DOHH2 (cell line): ENCODE measurements around the gene CABLES1.
"Not testable (repeated sequence)": the region's sequence is repeated elsewhere in the genome, so short reads cannot be mapped to it uniquely, and the experiment has no call there.

Experiments used
- H3F3A ChIP-seq: fragments of 200-600 bp; sonication (generic), shearing (Covaris generic); 2 replicates; pipeline ENCODE4 v1.6.0; 2016; ENCODE audit warnings: antibody characterized with exemption, mild to moderate bottlenecking; ENCODE audit not compliant: control insufficient read depth, insufficient read depth
- H3K27ac ChIP-seq: fragments of 200-600 bp; sonication (generic); 2 replicates; pipeline ENCODE4 v1.5.1; 2014; ENCODE audit warnings: low read depth, mild to moderate bottlenecking, low read length, moderate library complexity
- H3K27me3 ChIP-seq: fragments of 200-600 bp; sonication (generic); 2 replicates; pipeline ENCODE4 v1.6.1; 2014; ENCODE audit warnings: mild to moderate bottlenecking, low read length, mixed read lengths; ENCODE audit not compliant: control insufficient read depth
- H3K36me3 ChIP-seq: fragments of 200-600 bp; sonication (generic); 2 replicates; pipeline ENCODE4 v1.6.1; 2014; ENCODE audit warnings: mild to moderate bottlenecking, low read length, moderate library complexity, mixed read lengths; ENCODE audit not compliant: control insufficient read depth
- H3K4me1 ChIP-seq: fragments of 200-600 bp; sonication (generic); 2 replicates; pipeline ENCODE4 v1.6.1; 2014; ENCODE audit warnings: mild to moderate bottlenecking, low read length, mixed read lengths; ENCODE audit not compliant: control insufficient read depth
- H3K4me2 ChIP-seq: fragments of 200-600 bp; sonication (generic); 2 replicates; pipeline ENCODE4 v1.6.0; 2014; ENCODE audit warnings: mild to moderate bottlenecking, low read length, moderate library complexity
- H3K4me3 ChIP-seq: fragments of 200-600 bp; sonication (generic); 2 replicates; pipeline ENCODE4 v1.5.1; 2014; ENCODE audit warnings: mild to moderate bottlenecking, low read length, mixed read lengths
- H3K79me2 ChIP-seq: fragments of 200-600 bp; sonication (generic); 2 replicates; pipeline ENCODE4 v1.6.1; 2014; ENCODE audit warnings: mild to moderate bottlenecking, low read length, mixed read lengths; ENCODE audit not compliant: control insufficient read depth
- H3K9me2 ChIP-seq: fragments of 200-600 bp; sonication (generic); replicated peaks from 2 replicates; pipeline ENCODE4 v1.6.1; 2014; ENCODE audit warnings: mild to moderate bottlenecking, low read length, mixed read lengths; ENCODE audit not compliant: control insufficient read depth
- H3K9me3 ChIP-seq: fragments of 200-600 bp; sonication (generic); 2 replicates; pipeline ENCODE4 v1.6.1; 2014; ENCODE audit warnings: antibody characterized with exemption, low read length, mixed read lengths; ENCODE audit not compliant: control insufficient read depth, insufficient read depth
- H4K20me1 ChIP-seq: fragments of 200-600 bp; sonication (generic); 2 replicates; pipeline ENCODE4 v1.6.0; 2014; ENCODE audit warnings: low read depth, mild to moderate bottlenecking, antibody characterized with exemption, low read length, moderate library complexity; ENCODE audit not compliant: control insufficient read depth, insufficient read depth
- CTCF ChIP-seq: fragments of 200-600 bp; sonication (generic); IDR thresholded peaks from one replicate; pipeline ENCODE4 v1.5.1; 2014; ENCODE audit warnings: antibody characterized with exemption, mild to moderate bottlenecking, low read depth, low read length; ENCODE audit not compliant: poor library complexity, severe bottlenecking
- EZH2phosphoT487 ChIP-seq: fragments of 200-600 bp; sonication (generic); IDR thresholded peaks from 2 replicates; pipeline ENCODE4 v1.6.1; 2017; ENCODE audit warnings: borderline replicate concordance, mild to moderate bottlenecking, antibody characterized with exemption, low read length, moderate library complexity, mixed read lengths

CABLES1 gene

GRCh38 chr18:23239885-23240608, 104.8 kb downstream of the CABLES1 start:
- TF ChIP-seq CTCF (no peak), EZH2phosphoT487 (no peak)
- Histone ChIP-seq H3K4me3 (peak overlapping the region; percentile 42), H3K79me2 (no peaks in the 10 kb centered on the region), H3K4me2 (peak overlapping the region; percentile 50), H3F3A (peaks cover 4% of the 10 kb centered on the region; the same call in 1 of the 2 replicates), H3K9me3 (no peaks in the 10 kb centered on the region), H3K27ac (no peak overlapping the region; the same call in 1 of the 2 replicates), H3K4me1 (peaks cover 65% of the 10 kb centered on the region), H4K20me1 (no peaks in the 10 kb centered on the region), H3K36me3 (no peaks in the 10 kb centered on the region), H3K9me2 (no peaks in the 10 kb centered on the region), H3K27me3 (no peaks in the 10 kb centered on the region)

- TF ChIP-seq EZH2phosphoT487: no peak
- TF ChIP-seq CTCF: no peak
- peaks cover 4% of the 10 kb centered on the region; the same call in 1 of the 2 replicates for H3F3A ChIP-seq
- H3K9me2 ChIP-seq: no peaks in the 10 kb centered on the region
- no peaks in the 10 kb centered on the region for H4K20me1 ChIP-seq
- H3K4me2 ChIP-seq: peak overlapping the region; percentile 50
- peaks cover 65% of the 10 kb centered on the region for H3K4me1 ChIP-seq
- no peaks in the 10 kb centered on the region for H3K9me3 ChIP-seq
- H3K27me3 ChIP-seq: no peaks in the 10 kb centered on the region
- no peaks in the 10 kb centered on the region for H3K79me2 ChIP-seq
- H3K27ac ChIP-seq: no peak overlapping the region; the same call in 1 of the 2 replicates
- H3K36me3 ChIP-seq: no peaks in the 10 kb centered on the region
- no peak overlapping the region; the same call in 1 of the 2 replicates for H3K4me3 ChIP-seq
Observed at GRCh38 chr18:23240609-23240930, 105.3 kb downstream of the CABLES1 start.

DNA sequence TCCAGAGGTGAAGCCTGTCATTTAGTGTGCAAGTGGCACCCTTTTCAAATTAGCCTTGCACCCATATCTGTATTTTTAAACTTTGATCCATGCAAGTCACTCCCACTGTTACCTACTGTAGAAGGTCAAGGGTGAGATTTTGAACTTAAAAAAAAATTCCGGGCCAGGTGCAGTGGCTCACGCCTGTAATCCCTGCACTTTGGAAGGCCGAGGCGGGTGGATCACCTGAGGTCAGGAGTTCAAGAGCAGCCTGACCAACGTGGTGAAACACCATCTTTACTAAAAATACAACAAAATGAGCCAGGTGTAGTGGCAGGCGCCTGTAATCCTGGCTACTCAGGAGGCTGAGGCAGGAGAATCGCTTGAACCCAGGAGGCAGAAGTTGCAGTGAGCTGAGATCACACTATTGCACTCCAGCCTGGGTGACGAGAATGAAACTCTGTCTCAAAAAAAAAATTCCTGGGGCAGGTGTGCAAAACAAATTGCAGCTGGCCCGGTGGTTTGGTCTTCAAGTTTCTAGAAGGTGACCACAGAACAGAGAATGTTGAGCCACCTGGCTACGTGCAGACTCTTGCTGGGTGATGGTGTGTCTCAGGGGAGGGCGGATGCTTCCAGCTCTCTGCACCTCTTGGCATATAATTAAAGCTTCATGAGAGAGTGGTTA, 106.7 kb downstream of the CABLES1 start:
- peak overlapping the region; percentile 48 for H3K4me2 ChIP-seq

DNA sequence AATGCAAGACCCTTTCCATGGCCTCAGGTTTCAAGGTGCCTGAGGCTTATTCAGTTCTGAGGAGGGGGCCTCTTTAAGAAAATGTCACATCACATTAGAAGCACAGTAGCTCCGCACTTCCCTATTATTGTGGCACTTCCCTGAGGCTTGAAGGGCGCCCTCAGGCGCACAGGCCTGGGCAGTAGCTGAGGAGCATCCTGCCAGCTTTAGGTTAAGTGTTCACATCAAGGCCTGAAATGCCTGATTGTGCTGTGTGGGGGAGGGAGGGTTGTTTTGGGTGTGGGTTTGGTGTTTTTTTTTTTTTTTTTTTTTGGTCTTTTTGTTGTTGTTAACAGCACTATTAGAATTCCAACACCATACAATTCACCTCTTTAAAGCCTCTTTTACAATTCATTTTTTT, 107.9 kb downstream of the CABLES1 start:
- H3K27me3 ChIP-seq: no peaks in the 10 kb centered on the region

More for the DNA sequence above, 106.7 kb downstream of the CABLES1 start:
- H3K9me3 ChIP-seq, H3K79me2 ChIP-seq, H3F3A ChIP-seq, H4K20me1 ChIP-seq, H3K9me2 ChIP-seq, H3K27me3 ChIP-seq, H3K36me3 ChIP-seq: not testable (repeated sequence)
- Histone ChIP-seq H3K4me3 (peak overlapping the region; percentile 29; the same call in 1 of the 2 replicates), H3K27ac (peak overlapping the region; percentile 43), H3K4me1 (peaks cover 63% of the 10 kb centered on the region)

More for the DNA sequence above, 107.9 kb downstream of the CABLES1 start:
- Histone ChIP-seq H3K4me2 (no peak overlapping the region), H3K36me3 (no peaks in the 10 kb centered on the region), H3K79me2 (no peaks in the 10 kb centered on the region), H3K27ac (no peak overlapping the region), H3K4me3 (no peak overlapping the region), H3K9me3 (no peaks in the 10 kb centered on the region), H3F3A (peaks cover 3% of the 10 kb centered on the region; the same call in 1 of the 2 replicates), H4K20me1 (no peaks in the 10 kb centered on the region), H3K4me1 (peaks cover 51% of the 10 kb centered on the region), H3K9me2 (no peaks in the 10 kb centered on the region)
- no peak for TF ChIP-seq EZH2phosphoT487
- TF ChIP-seq CTCF: no peak
